Esophagus squamous epithelium (tissue), 4 donors: ENCODE data around the gene MAPK12.

Experiments used
- CTCF ChIP-seq, 6 experiments: fragments of 450-650 bp in 4 of 6; fragments of 200-600 bp in 2 of 6; sonication (generic) in 2 of 6; IDR thresholded peaks; one replicate each; pipeline ENCODE4 v1.5.1; 2016 to 2019; ENCODE audit warnings: antibody characterized with exemption in 6 of 6, mild to moderate bottlenecking in 4 of 6, moderate library complexity in 4 of 6
- POLR2A ChIP-seq, 4 donors: fragments of 450-650 bp; IDR thresholded peaks; one replicate each; pipeline ENCODE4 v1.6.1; 2017; ENCODE audit warnings: antibody characterized with exemption in 4 of 4, mild to moderate bottlenecking in 4 of 4, moderate library complexity in 3 of 4

GRCh38 chr22:50277761-50278160, 16.3 kb upstream of the MAPK12 start:
- no peak for TF ChIP-seq CTCF (IDR thresholded peaks at IDR 0.05)
- no peak for TF ChIP-seq POLR2A (IDR thresholded peaks at IDR 0.05)
